H1 (cell line): ENCODE data around the gene OPALIN. TPM values are rescaled to one million over a fixed set of nuclear protein-coding genes. Genes with fewer than 3 reads are reported as not detected.

Experiments
- TCF12 ChIP-seq: IDR thresholded peaks from 2 replicates; pipeline ENCODE4 v1.6.1; 2011; ENCODE audit warnings: low read depth, mild to moderate bottlenecking, low read length
- polyA plus RNA-seq, 7 experiments: library from polyadenylated mRNA; depleted of rRNA in 3 of 7; stranded (reverse) in 5 of 7; unstranded in 2 of 7; fragments of >200 nt in 5 of 7; fragments of 200-250 nt in 2 of 7; gene quantifications; 1 replicate in 5 of 7; 2 replicates in 1 of 7; 4 replicates in 1 of 7; pipeline versions ENCODE4 v1.2.1 to v1.2.3, GENCODE V29; 2011 to 2013; ENCODE audit warnings: missing spikeins in 2 of 7, mixed read lengths in 2 of 7
- total RNA-seq: library from RNA; stranded (reverse); fragmentation: NEBNext Ultra II Directional; extraction: Animal tissue kit (Norgen Biotek cat#: 25700); gene quantifications from 2 replicates; pipeline ENCODE4 v1.2.1, GENCODE V29; 2021

Gene OPALIN
- total and polyA plus RNA-seq, 2 of the 8 experiments (the other 6 are each of a cell fraction or from before 2014, with no cell fraction given) = 0.03 TPM; not detected in 1

- TF ChIP-seq TCF12 = no peak
- TF ChIP-seq, all 59 proteins: peak for 0
Measured at GRCh38 chr10:96304230-96304629, 54.6 kb downstream of the OPALIN start, which contains the start of gene DNTT (continued).
